K562 (cell line): ENCODE results near the gene CUL9. TPM values are rescaled to one million over a fixed set of nuclear protein-coding genes. Genes with fewer than 3 reads are reported as not detected.

Source experiments
- ARID1B ChIP-seq: fragments of 450-650 bp; IDR thresholded peaks from 2 replicates; pipeline ENCODE4 v1.6.1; 2016; ENCODE audit warnings: antibody characterized with exemption, mild to moderate bottlenecking, inconsistent platforms
- CBFB ChIP-seq: sonication (generic); formaldehyde crosslinking; IDR thresholded peaks from 2 replicates; pipeline ENCODE4 v1.4.0; 2020; ENCODE audit warnings: mild to moderate bottlenecking, missing genetic modification reagents
- CBX8 ChIP-seq: fragments of 200-600 bp; sonication (generic); IDR thresholded peaks from 2 replicates; pipeline ENCODE4 v1.6.1; 2012; ENCODE audit warnings: borderline replicate concordance, mixed run types, low read depth, mild to moderate bottlenecking, moderate library complexity, mixed read lengths, low read length, control low read depth, inconsistent platforms; ENCODE audit not compliant: poor library complexity, severe bottlenecking; ENCODE audit errors: extremely low read depth
- ELF1 ChIP-seq: fragments of 200-800 bp; sonication (Bioruptor generic); IDR thresholded peaks from 2 replicates; pipeline ENCODE4 v1.6.1; 2016; ENCODE audit warnings: missing genetic modification characterization, missing compliant biosample characterization
- FOXA1 ChIP-seq: fragments of 450-650 bp; IDR thresholded peaks from 2 replicates; pipeline ENCODE4 v1.6.1; 2016; ENCODE audit warnings: mild to moderate bottlenecking, borderline replicate concordance
- HCFC1 ChIP-seq: IDR thresholded peaks from 2 replicates; pipeline ENCODE4 v1.6.1; 2012; ENCODE audit warnings: low read depth, low read length, improper control_type of control experiment
- HDAC1 ChIP-seq, 2 experiments: fragments of 450-650 bp; IDR thresholded peaks; 2 replicates each; pipeline ENCODE4 v1.6.1; 2016 to 2017; ENCODE audit warnings: inconsistent platforms in 1 of 2, mild to moderate bottlenecking in 1 of 2, moderate library complexity in 1 of 2
- HLTF ChIP-seq: fragments of 450-650 bp; IDR thresholded peaks from 2 replicates; pipeline ENCODE4 v1.6.1; 2016
- HSF4 ChIP-seq: fragments of 250-450 bp; sonication (Bioruptor Pico); IDR thresholded peaks from 2 replicates; pipeline ENCODE4 v2.1.2; 2022; ENCODE audit warnings: mild to moderate bottlenecking, moderate library complexity, borderline replicate concordance
- IRF2 ChIP-seq: sonication (generic); formaldehyde crosslinking; IDR thresholded peaks from 2 replicates; pipeline ENCODE4 v1.8.1; 2022; ENCODE audit warnings: mild to moderate bottlenecking, missing genetic modification reagents
- L3MBTL2 ChIP-seq: fragments of 450-650 bp; IDR thresholded peaks from 2 replicates; pipeline ENCODE4 v1.6.1; 2016; ENCODE audit warnings: mild to moderate bottlenecking, moderate library complexity
- NBN ChIP-seq: fragments of 450-650 bp; IDR thresholded peaks from 2 replicates; pipeline ENCODE4 v1.6.1; 2016; ENCODE audit warnings: low read depth, mild to moderate bottlenecking
- PML ChIP-seq: IDR thresholded peaks from 2 replicates; pipeline ENCODE4 v1.6.1; 2012; ENCODE audit warnings: low read length, inconsistent platforms
- RAD51 ChIP-seq: fragments of 450-650 bp; IDR thresholded peaks from 2 replicates; pipeline ENCODE4 v1.7.1; 2016; ENCODE audit warnings: low read depth, mild to moderate bottlenecking, borderline replicate concordance
- SMAD2 ChIP-seq: fragments of 150-350 bp; IDR thresholded peaks from 2 replicates; pipeline ENCODE4 v1.6.1; 2014; ENCODE audit warnings: low read depth, mild to moderate bottlenecking, low read length
- SMARCA5 ChIP-seq: fragments of 450-650 bp; IDR thresholded peaks from 2 replicates; pipeline ENCODE4 v1.6.1; 2016
- SPI1 ChIP-seq: IDR thresholded peaks from 2 replicates; pipeline ENCODE4 v1.6.1; 2011; ENCODE audit warnings: low read depth, low read length, control low read depth, borderline replicate concordance
- SREBF2 ChIP-seq: sonication (generic); formaldehyde crosslinking; IDR thresholded peaks from 2 replicates; pipeline ENCODE4 v1.4.0; 2020; ENCODE audit warnings: mild to moderate bottlenecking, missing genetic modification reagents
- TCF7 ChIP-seq: sonication (generic); IDR thresholded peaks from 2 replicates; pipeline ENCODE4 v1.6.1; 2016; ENCODE audit warnings: antibody characterized with exemption, borderline replicate concordance
- TFAP4 ChIP-seq: sonication (generic); formaldehyde crosslinking; IDR thresholded peaks from 2 replicates; pipeline ENCODE4 v1.8.0; 2022; ENCODE audit warnings: missing genetic modification reagents, mild to moderate bottlenecking, moderate library complexity, borderline replicate concordance
- THAP12 ChIP-seq: fragments of 250-450 bp; sonication (Bioruptor Pico); IDR thresholded peaks from 2 replicates; pipeline ENCODE4 v1.9.0; 2021; ENCODE audit warnings: mild to moderate bottlenecking, inconsistent platforms
- THAP7 ChIP-seq: fragments of 250-450 bp; sonication (Bioruptor Pico); IDR thresholded peaks from 2 replicates; pipeline ENCODE4 v1.5.0; 2021
- THRA ChIP-seq: fragments of 450-650 bp; IDR thresholded peaks from 2 replicates; pipeline ENCODE4 v1.6.1; 2017; ENCODE audit warnings: mild to moderate bottlenecking, moderate library complexity
- XRCC5 ChIP-seq: fragments of 200-400 bp; formaldehyde crosslinking; IDR thresholded peaks from 2 replicates; pipeline ENCODE4 v1.6.1; 2017; ENCODE audit warnings: low read depth, mild to moderate bottlenecking, low read length
- ZNF121 ChIP-seq: sonication (generic); formaldehyde crosslinking; conservative IDR thresholded peaks from 2 replicates; pipeline ENCODE4 v1.8.0; 2022; ENCODE audit warnings: missing genetic modification reagents
- ZNF24 ChIP-seq: fragments of 450-650 bp; IDR thresholded peaks from 2 replicates; pipeline ENCODE4 v1.6.1; 2016
- polyA plus RNA-seq, 8 experiments: library from polyadenylated mRNA; depleted of rRNA in 4 of 8; stranded (reverse) in 5 of 8; unstranded in 3 of 8; fragments of >200 nt; fragmentation: Nextera tagmentation in 2 of 8; fragmentation: Illumina TruSeq in 1 of 8; extraction: Ambion mirVana in 2 of 8; extraction: Trizol in 1 of 8; gene quantifications; 2 replicates each; pipeline versions ENCODE4 v1.2.1 to v1.2.3, GENCODE V29; 2011 to 2014; ENCODE audit warnings: inconsistent platforms in 1 of 8, missing spikeins in 1 of 8
- total RNA-seq, 7 experiments: library from RNA; depleted of rRNA in 6 of 7; stranded (reverse); fragments of >200 nt in 6 of 7; fragmentation: Illumina TruSeq in 2 of 7; extraction: Trizol in 2 of 7; gene quantifications; 2 replicates each; pipeline versions ENCODE4 v1.2.1 to v1.2.3, GENCODE V29; 2011 to 2021; ENCODE audit warnings: low replicate concordance in 1 of 7

CUL9 gene
- total and polyA plus RNA-seq, 9 of the 15 experiments (the other 6 are each of a cell fraction or from before 2014, with no cell fraction given), result 0.50 to 20.7 (median 6.6) TPM

- TF ChIP-seq HSF4 (CRISPR knock-in tag) (no peak), PML (no peak), THRA (no peak), IRF2 (CRISPR knock-in tag) (no peak), NBN (peak; percentile 51; the same call in 1 of the 2 replicates), RAD51 (no peak), TFAP4 (no peak), HDAC1 (IDR thresholded peaks at IDR 0.05) (peak; percentile 32 to 69; a peak in 2 of 4 replicates), FOXA1 (no peak), ZNF24 (no peak), ARID1B (peak; percentile 27; the same call in 1 of the 2 replicates), CBFB (CRISPR knock-in tag) (no peak), ELF1 (no peak), ZNF121 (CRISPR knock-in tag) (peak; percentile 91), SMARCA5 (peak; percentile 25; the same call in 1 of the 2 replicates), HCFC1 (no peak), TCF7 (no peak), THAP7 (CRISPR knock-in tag) (no peak), L3MBTL2 (no peak), CBX8 (no peak), SREBF2 (no peak), SPI1 (no peak), XRCC5 (no peak), THAP12 (no peak), SMAD2 (no peak), HLTF (0 out of 2 replicates have a peak, but pooled peaks have one; percentile 68)
These were observed 49.9 kb downstream of the CUL9 start (continued) for GRCh38 chr6:43231735-43232450.
